Stimulated activated CD4-positive, alpha-beta T cell treated with anti-CD3 and anti-CD28 coated beads, Interleukin-15, amount 100 ng/mL, for 48 hours (primary cell): Measurements from ENCODE around the gene MYO1A.
"Not testable (repeated sequence)": the region's sequence is repeated elsewhere in the genome, so short reads cannot be mapped to it uniquely, and the experiment has no call there.

Experiments used
- DNase-seq, 2 donors: peaks; one replicate each; pipeline ENCODE4 v3.0.0-alpha.2; 2020; ENCODE audit warnings: low read depth in 2 of 2

MYO1A gene

DNA sequence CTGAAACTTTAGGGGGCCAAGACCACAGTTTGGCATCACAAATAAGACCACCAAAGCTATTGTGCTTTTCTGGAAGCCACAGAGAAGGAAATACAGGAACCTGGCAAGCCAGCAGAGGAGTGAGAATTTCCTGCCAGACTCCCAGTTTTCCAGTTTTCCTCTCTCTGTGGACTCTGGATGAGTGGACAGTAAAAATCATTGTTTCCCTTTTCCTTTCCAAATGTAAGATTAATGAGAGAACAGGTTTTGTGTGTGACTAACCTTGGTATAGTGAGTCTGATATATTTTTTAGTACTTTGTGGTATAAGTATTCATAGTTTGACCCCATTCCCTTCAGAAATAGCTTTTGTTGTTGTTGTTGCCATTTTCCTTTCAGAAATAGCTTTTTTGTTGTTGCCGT, 31.0 kb downstream of the MYO1A start:
- DNase-seq: no peak

GRCh38 chr12:57018353-57018752, 31.6 kb downstream of the MYO1A start:
- not testable (repeated sequence) for DNase-seq

DNA sequence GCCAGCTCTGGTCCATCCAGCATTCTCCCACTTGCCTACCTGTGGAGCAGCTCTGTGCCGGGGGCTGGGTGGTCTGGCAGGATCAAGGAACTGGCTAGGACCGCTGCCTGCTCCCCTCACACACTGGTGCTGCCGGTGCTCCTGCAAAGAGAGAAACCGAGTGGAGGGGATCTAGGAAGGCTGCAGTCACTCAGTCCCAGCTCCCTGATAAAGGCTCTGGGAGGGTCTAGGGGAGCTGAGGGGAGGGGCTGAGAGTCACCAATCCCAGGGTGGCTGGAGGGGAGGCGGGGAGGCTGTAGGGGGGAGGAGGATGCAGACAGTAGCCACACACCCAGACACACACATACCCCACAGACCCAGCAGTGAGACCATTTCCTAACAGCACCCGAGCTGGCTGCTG, 33.6 kb downstream of the MYO1A start, which contains the start of gene TAC3:
TAC3 (minus strand) TSS at position 182 of the 400 bp plus-strand sequence. CDS start 732 bp downstream, outside the sequence.
- no peak for DNase-seq

DNA sequence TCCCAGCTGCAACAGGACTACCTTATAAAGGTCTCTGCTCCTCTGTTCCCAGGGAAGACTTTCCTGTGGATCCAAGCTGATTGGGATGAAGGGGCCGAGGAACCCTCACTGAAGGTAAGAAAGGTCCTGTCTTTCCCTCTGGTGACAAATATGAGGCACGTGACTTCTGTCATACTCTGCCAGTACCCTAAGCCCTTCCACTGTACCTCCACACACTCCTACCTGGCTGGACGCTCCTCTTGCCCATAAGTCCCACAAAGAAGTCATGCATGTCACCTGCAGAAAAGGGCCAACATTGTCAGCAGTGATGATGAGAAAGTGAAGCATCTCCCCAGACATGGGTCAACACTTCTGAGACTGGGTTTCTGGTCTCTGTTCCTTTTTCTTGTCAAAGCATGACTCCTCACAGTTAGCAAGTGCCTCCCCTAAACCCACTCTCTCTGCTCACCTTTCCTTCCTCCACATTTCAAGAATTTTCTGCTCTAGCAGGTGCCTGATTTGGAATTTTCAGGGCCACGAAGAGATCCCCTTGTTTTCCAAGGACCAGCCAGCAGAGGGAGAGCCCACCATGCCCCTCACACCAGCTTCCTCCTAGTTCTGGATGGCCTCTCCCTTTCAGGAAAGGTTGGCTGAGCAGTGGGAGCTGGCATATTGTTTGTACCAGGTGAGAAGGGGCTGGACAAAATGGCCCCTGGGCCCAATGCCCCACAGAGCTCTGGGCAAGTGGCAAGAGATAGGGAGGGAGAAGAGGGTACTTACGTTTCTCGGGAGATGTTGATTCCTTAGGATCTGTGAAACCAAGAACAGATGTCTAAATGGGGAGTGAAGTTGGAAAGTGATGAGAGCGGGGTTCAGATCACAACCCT, 37.1 kb downstream of the MYO1A start:
- no peak for DNase-seq

DNA sequence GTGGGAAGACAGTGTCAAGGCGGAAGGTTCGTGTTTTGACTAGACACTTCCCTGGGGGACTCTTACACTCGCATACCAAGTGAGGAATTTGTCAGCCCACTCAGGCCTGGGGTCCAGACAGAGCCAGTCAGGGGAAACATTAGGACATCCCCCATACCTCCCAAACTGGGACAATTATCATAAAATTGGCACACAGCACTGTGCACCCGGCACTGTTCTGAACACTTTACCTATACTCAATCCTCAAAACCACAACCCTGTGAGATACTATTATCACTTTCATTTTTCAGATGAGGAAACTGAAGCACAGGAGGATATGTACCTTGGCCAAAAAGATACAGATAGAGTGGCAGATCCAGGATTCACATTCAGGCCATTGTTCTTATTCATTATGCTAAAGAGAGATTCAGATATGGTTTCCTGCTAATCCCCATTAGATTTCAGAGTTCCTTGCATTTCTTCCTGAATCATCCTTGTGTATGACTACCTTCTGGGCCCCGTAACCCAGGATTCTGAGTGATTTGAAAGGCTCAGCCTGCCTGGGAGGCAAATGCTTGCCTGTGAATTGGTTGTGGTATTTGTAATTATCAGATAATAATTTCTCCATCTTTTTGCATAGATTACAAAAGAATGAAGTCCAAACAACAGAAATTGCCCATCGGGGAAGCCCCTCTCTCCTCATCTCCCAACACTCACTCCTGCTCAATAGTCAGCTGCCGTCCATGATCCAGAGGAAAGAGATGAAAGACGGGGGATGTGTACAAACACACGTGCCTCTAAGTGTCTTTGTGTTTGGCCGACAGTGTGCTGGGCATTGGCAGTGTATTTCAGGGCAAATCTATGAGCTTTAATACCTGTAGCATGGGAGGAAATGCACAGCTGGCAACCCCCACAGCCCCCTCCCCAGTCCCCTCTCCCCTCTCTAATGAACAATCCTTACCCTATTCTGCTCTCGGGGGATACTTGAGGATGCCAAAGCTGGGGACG, 38.2 kb downstream of the MYO1A start:
- DNase-seq: no peak

GRCh38 chr12:57010627-57011247, 39.2 kb downstream of the MYO1A start:
- DNase-seq: no peak

DNA sequence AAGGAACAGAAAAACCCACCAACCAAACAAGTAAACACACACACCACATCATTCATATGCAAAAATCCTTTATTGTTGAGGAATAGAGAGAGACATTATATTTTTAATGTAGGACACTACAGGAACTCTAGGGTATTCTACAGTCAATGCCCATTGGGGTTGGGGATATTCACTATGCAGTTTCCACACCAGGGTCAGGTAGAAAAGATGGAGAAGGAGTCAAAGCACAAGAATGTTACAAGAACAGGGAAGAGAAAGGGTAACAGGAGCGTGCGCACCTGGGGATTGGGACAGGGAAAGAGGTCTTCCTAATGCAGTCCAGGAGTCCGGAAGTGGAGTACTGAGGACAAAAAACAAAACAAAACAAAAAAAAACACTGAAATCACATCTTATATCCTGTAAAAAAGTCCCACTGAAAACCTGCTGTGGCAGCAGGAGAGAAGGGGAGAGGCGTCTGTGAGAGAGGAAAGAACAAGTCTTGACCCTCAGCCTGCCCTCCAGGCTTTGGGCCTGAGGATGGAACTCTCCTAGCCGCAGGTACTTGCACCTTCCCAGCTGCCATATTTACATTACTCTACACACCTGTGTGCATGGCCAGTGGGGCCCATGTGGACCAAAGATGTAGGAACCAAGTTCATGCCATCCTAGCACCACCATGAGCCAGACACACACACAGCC, 39.8 kb downstream of the MYO1A start:
- no peak for DNase-seq

DNA sequence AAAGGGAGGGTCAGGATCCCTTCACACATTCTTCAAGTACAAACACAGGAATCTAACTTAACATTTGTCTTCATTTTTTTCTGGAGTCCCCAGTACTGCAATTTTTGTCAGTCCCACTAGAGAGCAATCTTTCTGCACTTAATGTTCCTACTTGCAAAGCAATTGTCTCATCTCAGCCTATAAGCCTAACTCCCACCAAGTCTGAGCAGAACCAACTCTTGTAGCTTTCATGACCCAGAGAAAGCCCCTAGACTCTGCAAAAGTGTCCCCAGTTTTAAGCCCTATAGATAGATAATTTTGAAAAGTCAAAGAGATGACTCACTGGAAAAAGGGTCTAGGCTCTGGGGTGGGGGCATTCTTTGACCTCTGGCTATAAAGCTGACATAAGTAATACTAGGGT, 41.8 kb downstream of the MYO1A start:
- DNase-seq: no peak

GRCh38 chr12:57006809-57007475, 43.0 kb downstream of the MYO1A start:
- DNase-seq: no peak

- DNase-seq: peak in 1 of 2 donors; percentile 55
Observed at GRCh38 chr12:57005980-57006808, 43.7 kb downstream of the MYO1A start, which contains the start of gene ZBTB39. Gene ZBTB39 (minus strand): TSS chr12:57006546. CDS start chr12:57004917, 1,629 bp downstream.

DNA sequence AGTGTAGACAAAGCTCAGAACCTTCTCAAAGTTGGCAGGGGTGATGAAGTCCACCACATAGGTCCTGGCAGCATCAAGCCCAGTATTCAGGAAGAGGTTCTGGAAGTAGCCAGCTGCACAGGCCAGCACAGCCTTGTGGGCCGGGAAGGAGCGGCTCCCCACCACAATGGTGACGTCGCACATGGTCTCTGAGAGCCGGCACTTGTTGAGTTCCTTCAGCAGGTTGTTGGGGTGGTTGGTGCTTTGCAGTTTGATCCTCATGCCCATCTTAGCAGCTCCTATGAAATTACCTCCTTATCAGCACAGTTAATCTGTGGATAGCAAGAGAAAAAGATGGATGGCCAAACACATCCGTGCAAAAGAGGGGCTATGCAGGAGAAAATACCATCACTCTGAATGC, 45.3 kb downstream of the MYO1A start:
- no peak for DNase-seq

DNA sequence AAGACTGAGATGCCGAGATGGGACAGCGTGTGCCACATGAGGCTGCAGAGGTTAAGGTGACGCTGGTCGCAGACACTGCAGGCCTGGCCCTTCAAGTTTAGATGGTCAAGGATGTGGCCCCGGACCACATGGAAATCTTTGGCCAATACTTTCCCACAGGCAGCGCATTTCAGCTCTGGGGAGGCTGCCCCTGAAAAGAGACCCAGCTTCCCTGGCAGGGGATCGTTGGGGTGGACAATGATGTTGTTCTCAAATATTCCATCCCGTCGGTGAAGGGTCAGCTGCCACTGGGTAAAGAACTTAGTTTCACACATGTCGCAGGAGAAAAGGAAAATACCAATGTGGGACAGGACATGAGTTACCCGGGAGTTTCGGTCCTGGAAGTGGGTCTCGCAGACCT, 46.5 kb downstream of the MYO1A start:
- DNase-seq: no peak

DNA sequence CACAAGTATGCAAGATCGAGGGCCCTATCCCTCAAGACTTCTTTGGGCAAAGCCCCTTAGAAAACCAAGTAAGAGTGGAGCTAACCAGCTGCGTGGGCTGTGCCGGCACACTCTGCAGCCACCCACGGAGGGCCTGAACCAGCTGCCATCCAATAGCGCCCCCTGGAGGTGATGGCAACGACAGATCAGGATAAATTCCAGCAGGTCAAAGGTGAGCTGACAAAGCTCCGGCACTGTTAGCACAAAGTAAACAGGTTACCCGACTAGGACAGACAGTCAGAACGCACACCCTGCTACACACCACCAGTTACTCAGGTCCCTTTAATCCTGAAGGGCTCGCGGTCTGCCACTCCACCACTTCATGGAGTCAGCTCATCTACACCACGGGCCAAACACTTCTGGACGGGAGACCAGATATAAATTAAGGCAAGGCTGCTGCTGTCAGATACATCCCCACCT, 48.5 kb downstream of the MYO1A start:
- peak; percentile 49 to 71 for DNase-seq

GRCh38 chr12:57000393-57000792, 49.5 kb downstream of the MYO1A start:
- no peak for DNase-seq

- DNase-seq: no peak
Observed at GRCh38 chr12:56999456-56999855, 50.5 kb downstream of the MYO1A start.

GRCh38 chr12:56998981-56999380, 50.9 kb downstream of the MYO1A start:
- DNase-seq: peak; percentile 34 to 52

DNA sequence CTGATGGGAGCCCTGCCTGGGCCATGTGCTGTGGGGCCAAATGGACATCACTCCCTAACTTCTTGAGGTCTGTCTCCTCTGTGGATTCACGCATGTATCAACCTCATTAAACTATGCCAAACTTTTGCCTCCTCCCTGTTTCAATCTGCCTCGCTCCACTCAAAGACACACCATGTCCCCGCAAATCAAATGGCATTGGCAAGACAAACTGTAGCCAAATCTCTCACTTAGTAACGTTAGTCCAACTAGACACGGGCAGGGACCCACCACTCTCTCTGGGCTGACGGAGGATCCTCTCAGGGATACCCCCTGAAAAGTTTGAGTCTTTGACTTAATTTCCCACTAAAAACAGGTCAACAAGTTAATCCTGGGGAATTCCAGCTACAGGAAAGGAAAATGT, 51.6 kb downstream of the MYO1A start:
- DNase-seq: no peak

DNA sequence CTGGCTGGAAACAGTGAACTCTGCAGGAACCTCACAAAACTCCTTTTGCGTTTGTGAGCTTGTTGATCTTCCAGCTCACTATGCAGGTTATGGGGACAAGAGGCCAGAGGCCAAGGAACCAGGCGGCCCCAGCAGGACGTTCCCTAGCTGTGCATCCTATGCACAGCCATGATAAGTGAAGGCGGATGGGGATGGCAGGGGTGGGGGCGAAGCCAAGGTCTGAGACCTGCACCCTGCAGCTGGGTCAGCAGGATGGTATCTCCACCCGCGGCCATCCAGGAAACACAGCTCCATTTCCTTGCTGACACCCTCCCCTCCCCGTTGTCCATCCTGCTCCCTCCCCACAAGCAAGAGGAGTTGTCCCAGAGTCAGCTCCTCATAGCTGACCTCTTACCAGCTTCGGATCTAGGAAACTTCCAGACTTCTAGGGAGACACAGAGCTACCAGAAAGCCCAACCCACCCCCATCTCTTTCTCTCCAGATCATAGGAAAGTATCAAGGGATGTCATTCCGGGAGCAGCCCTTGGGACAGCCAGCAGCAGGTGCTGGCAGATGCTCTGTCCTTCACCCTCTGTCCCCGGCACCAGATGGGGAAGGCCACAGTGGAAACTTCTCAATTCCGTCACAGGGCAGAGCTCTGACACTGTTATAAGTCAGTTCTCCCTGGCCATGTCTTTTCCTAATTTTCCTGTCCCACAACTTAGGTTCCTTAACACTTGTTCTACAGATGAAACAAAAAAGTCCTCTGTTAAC, 53.0 kb downstream of the MYO1A start:
- no peak for DNase-seq

- no peak for DNase-seq
Observed at GRCh38 chr12:56995930-56996496, 53.9 kb downstream of the MYO1A start.
